Measurements from ENCODE around the gene PREX1.

PREX1 gene

DNA sequence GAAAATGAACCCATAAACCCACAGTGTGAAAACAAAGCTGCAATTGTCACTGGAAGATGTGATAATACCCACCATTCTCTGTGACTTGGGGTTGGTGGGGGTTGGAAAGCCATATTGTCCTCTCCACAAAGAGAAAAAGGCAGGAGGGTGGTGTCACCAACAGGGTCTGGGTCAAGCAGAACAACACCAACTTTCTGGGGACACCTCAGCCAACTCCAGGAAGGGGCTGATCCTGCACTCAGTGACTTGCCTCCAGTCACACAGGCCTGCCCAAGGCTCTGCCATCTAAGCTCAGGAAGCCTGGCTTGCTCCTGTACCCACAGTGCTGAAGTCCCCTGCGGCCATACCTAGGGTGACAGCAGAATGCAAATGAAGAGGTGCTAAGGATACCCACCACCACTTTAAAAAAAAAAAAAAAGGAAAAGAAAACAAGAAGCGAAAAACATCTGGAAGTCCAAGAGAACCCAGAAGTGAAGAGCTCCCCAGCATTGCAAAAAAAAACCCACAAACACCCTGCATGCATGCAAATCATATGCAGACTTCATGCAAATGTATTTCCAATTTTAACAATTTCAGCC lies 110.6 kb downstream of the PREX1 start:
- Histone ChIP-seq H3K36me3 (ENCODE audit: control insufficient read depth, insufficient read depth, low read length) (peaks cover 3% of the 10 kb centered on the region), H3K4me3 (replicated peaks; ENCODE audit: low read depth, low read length) (no peak overlapping the region), H3K27me3 (replicated peaks; ENCODE audit: control insufficient read depth, insufficient read depth, low read length) (no peaks in the 10 kb centered on the region)
- peak; percentile 54 for DNase-seq (ENCODE audit: extremely low read depth, insufficient read length)
- TF ChIP-seq, protein P1, sequence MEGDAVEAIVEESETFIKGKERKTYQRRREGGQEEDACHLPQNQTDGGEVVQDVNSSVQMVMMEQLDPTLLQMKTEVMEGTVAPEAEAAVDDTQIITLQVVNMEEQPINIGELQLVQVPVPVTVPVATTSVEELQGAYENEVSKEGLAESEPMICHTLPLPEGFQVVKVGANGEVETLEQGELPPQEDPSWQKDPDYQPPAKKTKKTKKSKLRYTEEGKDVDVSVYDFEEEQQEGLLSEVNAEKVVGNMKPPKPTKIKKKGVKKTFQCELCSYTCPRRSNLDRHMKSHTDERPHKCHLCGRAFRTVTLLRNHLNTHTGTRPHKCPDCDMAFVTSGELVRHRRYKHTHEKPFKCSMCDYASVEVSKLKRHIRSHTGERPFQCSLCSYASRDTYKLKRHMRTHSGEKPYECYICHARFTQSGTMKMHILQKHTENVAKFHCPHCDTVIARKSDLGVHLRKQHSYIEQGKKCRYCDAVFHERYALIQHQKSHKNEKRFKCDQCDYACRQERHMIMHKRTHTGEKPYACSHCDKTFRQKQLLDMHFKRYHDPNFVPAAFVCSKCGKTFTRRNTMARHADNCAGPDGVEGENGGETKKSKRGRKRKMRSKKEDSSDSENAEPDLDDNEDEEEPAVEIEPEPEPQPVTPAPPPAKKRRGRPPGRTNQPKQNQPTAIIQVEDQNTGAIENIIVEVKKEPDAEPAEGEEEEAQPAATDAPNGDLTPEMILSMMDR (IDR thresholded peaks at IDR 0.05; ENCODE audit: insufficient read depth, low read length, poor library complexity, severe bottlenecking): no peak

DNA sequence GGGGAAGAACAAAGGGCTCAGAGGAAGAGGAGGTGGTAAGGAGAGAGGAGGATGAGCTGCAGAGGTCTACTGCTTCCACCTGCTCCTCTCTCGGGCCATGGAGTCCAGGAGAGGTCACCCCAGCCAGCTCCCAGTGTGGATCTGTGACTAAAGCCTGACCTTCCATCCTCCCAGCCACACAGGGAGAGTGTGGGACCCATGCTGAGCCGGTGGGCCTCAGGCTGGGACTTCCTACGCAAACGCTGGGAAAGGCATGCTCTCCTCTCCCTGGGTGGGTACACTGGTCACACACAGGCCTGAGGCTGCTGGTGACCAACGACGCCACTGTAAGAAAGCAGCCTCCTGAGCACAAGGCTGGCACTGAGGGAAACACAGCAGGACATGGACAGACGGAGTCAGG lies 111.3 kb downstream of the PREX1 start:
- TF ChIP-seq, protein P1 (IDR thresholded peaks at IDR 0.05; ENCODE audit: insufficient read depth, low read length, poor library complexity, severe bottlenecking): no peak
- peaks cover 3% of the 10 kb centered on the region for H3K36me3 ChIP-seq (ENCODE audit: control insufficient read depth, insufficient read depth, low read length)
- H3K4me3 ChIP-seq (replicated peaks; ENCODE audit: low read depth, low read length): no peak overlapping the region
- no peaks in the 10 kb centered on the region for H3K27me3 ChIP-seq (replicated peaks; ENCODE audit: control insufficient read depth, insufficient read depth, low read length)
- DNase-seq (ENCODE audit: extremely low read depth, insufficient read length): no peak

DNA sequence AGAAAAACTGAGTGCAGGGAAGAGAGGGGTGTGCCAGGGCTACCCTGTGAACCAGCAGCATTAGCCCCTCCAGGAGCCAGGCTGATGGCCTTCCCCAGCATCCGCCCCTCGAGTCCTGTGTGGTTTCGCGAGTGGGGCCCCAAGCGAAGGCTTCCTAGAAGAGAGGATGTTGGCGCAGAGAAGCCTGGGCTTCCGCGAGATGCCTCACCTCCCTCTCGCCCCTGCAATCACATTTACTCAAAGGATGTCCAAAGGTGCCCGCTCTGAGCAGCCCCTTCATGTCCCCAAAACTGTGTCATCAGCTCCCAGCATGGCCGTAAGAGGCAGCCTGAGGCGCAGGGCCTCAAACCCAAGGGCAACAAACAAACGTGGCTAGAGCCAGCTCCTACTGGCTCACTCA lies 111.7 kb downstream of the PREX1 start:
- H3K4me3 ChIP-seq (replicated peaks; ENCODE audit: low read depth, low read length): no peak overlapping the region
- TF ChIP-seq, protein P1 (IDR thresholded peaks at IDR 0.05; ENCODE audit: insufficient read depth, low read length, poor library complexity, severe bottlenecking): no peak
- peak; percentile 44 for DNase-seq (ENCODE audit: extremely low read depth, insufficient read length)
- H3K27me3 ChIP-seq (replicated peaks; ENCODE audit: control insufficient read depth, insufficient read depth, low read length): no peaks in the 10 kb centered on the region
- peaks cover 2% of the 10 kb centered on the region for H3K36me3 ChIP-seq (ENCODE audit: control insufficient read depth, insufficient read depth, low read length)

DNA sequence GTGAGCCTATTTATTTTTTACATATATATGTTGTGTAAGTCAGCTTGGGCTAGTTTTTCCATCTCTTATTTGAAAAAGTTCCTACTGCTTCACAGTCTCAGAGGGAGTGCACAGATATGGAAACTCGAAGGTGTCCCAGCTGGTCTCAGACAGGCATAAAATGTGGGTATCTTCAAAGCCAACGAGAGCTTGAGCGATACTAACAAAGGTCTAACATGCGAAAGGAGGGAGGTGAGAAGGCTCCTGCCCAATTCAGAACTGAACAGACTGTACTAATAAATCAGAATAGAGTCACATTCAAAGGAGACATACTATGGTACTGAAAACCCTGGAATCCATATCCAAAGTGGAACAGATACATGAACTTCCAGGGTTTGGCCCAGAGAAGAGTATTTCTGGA lies 113.0 kb downstream of the PREX1 start:
- H3K4me3 ChIP-seq (replicated peaks; ENCODE audit: low read depth, low read length): no peak overlapping the region
- DNase-seq (ENCODE audit: extremely low read depth, insufficient read length): no peak
- H3K36me3 ChIP-seq (ENCODE audit: control insufficient read depth, insufficient read depth, low read length): peaks cover 9% of the 10 kb centered on the region
- TF ChIP-seq, protein P1 (IDR thresholded peaks at IDR 0.05; ENCODE audit: insufficient read depth, low read length, poor library complexity, severe bottlenecking): no peak
- H3K27me3 ChIP-seq (replicated peaks; ENCODE audit: control insufficient read depth, insufficient read depth, low read length): no peaks in the 10 kb centered on the region

DNA sequence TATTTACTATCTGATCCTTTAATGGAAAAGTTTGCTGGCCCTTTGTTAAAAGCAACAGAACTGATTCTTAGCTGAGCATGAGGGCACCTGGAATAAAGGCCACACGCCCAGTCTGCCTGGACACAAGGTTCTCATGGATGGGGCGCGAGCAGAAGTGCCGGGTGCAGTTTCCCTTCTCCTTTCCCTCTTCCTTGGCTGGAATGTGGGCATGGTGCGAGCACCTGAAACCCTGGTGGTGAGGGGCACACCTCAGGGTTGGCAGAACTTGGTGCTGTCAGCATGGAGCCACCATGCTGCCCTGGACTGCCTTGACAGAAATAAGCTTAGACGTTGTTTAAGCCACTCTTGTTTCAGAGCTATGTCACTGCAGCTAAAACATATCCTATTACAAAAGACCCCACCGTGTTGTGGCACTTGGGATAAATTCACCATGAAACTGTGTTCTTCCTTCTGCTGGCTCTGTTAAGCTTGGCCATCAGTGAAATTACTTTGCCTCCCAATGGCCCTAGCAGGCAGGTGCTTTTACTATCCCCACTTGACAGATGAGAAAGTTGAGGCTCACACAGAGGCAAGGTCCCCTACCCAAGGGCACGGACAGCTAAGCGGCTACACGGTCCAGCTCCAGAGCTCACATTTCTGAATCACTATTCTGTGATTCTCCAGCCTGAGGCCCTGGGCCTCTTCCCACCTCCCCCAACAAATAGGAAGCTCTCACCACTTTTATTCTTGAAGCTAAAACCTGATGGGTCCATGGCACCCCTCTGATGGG lies 115.9 kb downstream of the PREX1 start:
- no peak for DNase-seq (ENCODE audit: extremely low read depth, insufficient read length)
- TF ChIP-seq, protein P1 (IDR thresholded peaks at IDR 0.05; ENCODE audit: insufficient read depth, low read length, poor library complexity, severe bottlenecking): no peak

More for the DNA sequence above, 115.9 kb downstream of the PREX1 start:
- no peaks in the 10 kb centered on the region for H3K27me3 ChIP-seq (replicated peaks; ENCODE audit: control insufficient read depth, insufficient read depth, low read length)
- H3K36me3 ChIP-seq (ENCODE audit: control insufficient read depth, insufficient read depth, low read length): peaks cover 17% of the 10 kb centered on the region
- H3K4me3 ChIP-seq (replicated peaks; ENCODE audit: low read depth, low read length): no peak overlapping the region
